WI38 (cell line): ENCODE results near the gene GNMT.

ENCODE experiments used
- H3K4me3 ChIP-seq: 2 replicates; pipeline ENCODE4 v1.5.1; 2011; ENCODE audit warnings: low read depth, mild to moderate bottlenecking, control low read depth, low read length
- TF ChIP-seq, protein P1 (sequence below): IDR thresholded peaks from 2 replicates; pipeline ENCODE4 v1.5.1; 2012; ENCODE audit warnings: low read depth, mild to moderate bottlenecking, control low read depth, low read length

Gene GNMT

GRCh38 chr6:42960243-42961019 is at the start of gene GNMT:
Gene GNMT, plus strand, starts transcription at chr6:42960754. Its CDS starts 14 bp downstream, at chr6:42960768.
- H3K4me3 ChIP-seq = peak within 1 kb of the TSS; percentile 44
- TF ChIP-seq, protein P1, sequence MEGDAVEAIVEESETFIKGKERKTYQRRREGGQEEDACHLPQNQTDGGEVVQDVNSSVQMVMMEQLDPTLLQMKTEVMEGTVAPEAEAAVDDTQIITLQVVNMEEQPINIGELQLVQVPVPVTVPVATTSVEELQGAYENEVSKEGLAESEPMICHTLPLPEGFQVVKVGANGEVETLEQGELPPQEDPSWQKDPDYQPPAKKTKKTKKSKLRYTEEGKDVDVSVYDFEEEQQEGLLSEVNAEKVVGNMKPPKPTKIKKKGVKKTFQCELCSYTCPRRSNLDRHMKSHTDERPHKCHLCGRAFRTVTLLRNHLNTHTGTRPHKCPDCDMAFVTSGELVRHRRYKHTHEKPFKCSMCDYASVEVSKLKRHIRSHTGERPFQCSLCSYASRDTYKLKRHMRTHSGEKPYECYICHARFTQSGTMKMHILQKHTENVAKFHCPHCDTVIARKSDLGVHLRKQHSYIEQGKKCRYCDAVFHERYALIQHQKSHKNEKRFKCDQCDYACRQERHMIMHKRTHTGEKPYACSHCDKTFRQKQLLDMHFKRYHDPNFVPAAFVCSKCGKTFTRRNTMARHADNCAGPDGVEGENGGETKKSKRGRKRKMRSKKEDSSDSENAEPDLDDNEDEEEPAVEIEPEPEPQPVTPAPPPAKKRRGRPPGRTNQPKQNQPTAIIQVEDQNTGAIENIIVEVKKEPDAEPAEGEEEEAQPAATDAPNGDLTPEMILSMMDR = no peak

DNA sequence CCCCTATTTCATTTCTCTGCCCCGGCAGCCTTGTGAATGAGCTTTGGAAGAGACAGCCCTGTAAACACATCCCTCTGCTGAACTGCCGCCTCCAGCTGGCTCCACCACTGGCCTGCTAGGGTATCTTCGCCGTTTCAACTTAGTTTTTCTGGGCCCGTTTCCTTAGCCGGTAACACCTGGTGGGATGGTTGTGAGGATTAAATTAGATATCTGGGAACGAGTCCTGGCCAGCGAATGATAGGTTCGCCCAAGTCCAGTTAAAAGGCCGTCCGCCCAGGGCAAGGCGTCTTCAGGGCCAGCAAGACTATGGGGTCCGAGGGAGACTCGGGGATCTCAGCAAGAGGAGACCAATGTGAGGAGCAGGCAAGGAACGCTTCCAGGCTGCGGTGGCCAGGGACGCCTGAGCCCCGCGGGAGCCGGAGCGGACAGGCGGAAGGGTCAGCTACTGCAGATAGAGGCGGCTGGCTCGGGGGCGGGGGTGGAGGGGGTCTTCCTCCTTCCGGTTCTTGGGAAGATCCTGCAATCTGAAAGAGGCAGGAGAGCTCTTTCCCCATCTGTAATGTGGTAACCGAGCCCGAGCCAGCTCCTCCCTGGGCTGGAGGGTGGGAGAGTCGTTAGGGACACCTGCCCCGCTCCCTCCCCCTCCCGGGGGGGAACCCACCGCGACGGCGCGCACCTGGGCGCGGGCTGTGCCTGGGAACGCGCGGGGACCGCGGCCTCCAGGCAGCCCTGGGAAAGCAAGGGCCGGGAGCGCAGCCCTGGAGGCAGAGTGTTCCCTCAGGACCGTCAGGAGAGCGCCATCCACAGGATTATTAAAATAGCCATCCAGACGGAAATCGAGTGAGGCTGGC is 49.2 kb upstream of the GNMT start:
- no peak overlapping the region for H3K4me3 ChIP-seq
- TF ChIP-seq, protein P1 = no peak

- TF ChIP-seq, protein P1 = no peak
- no peak overlapping the region for H3K4me3 ChIP-seq
These were observed 46.0 kb upstream of the GNMT start for GRCh38 chr6:42914546-42914945.

DNA sequence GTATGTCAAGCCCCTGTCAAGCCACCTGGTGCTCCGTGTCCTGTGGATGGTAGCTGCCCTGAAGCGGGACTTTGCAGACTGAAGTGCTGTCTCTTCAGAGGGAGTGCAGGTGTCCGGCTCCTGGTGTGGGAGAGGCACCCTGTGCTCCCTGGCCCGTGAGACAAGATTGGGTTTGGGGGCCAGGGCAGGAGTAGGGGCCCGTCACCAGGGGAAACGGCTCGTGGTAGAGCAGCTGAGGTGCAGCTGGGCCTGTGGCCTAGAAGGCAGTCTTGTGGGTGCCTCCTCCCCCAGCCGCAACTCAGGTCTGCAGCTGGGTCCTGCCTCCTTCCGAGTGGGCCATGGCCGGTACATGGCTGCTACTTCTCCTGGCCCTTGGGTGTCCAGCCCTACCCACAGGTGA is 44.8 kb upstream of the GNMT start, which contains the start of gene PTCRA:
TSS of gene PTCRA (plus strand) at position 322 of the 400 bp plus-strand sequence. CDS start at position 339, 17 bp downstream.
- TF ChIP-seq, protein P1 = no peak
- H3K4me3 ChIP-seq = no peak within 1 kb of the TSS

DNA sequence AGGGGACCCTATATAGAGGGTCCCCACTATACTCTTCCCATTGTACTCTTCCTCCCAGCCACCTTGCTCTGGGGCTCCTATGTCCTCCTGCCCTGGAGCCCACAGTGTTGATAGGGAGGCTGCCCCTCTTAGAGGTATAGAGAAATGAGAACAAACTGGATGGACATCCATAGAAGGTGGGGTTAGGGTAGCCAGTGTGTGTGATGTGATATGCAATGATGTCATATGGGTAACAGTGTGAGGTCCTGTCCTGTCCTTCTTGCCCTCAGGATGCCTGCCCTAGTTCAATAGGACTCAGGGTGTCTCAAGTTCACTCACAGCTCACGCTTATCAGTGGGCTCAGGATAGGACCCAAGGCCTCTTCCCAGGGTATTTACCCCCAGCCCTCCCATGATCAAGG is 44.3 kb upstream of the GNMT start:
- no peak overlapping the region for H3K4me3 ChIP-seq

DNA sequence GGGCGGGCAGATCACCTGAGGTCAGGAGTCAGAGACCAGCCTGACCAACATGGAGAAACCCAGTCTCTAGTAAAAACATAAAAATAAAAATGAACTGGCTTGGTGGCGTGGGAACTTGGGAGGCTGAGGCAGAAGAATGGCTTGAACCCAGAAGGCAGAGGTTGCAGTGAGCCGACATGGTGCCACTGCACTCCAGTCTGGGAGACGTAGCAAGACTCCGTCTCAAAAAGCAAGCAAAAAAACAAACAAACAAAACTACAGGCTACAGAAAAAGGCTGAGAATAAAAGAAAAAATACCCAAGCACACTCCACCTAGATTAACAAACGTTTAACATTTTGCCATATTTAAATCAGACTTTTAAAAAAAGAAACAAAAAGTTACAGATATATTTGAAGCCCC is 38.8 kb upstream of the GNMT start:
- TF ChIP-seq, protein P1 = no peak
- H3K4me3 ChIP-seq = no peak overlapping the region

More for the DNA sequence above, 44.3 kb upstream of the GNMT start:
- TF ChIP-seq, protein P1 = no peak

DNA sequence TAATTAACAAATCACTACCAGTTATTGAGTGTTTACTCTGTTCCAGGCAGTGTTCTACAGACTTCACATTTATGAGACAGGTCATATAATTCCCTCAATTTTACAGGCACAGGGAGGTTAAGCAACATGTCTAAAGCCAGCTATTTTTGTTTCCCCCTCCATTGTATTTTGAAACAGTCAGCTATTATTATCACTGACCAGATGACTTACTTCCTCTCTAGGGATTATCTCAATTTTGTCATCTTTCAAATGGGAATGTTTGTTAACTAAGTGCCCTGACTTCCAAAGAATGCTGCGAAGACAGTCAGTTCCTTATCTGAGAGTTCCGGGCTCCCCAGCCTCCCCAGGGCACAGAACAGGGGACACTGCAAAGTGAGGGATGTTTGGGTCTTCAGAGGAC is 36.9 kb upstream of the GNMT start:
- TF ChIP-seq, protein P1 = no peak
- H3K4me3 ChIP-seq = no peak overlapping the region
